ENCODE measurements around the gene EFCAB14.

Gene EFCAB14

GRCh38 chr1:46676531-46676930, 42.4 kb downstream of the EFCAB14 start:
- TF ChIP-seq, protein P1, sequence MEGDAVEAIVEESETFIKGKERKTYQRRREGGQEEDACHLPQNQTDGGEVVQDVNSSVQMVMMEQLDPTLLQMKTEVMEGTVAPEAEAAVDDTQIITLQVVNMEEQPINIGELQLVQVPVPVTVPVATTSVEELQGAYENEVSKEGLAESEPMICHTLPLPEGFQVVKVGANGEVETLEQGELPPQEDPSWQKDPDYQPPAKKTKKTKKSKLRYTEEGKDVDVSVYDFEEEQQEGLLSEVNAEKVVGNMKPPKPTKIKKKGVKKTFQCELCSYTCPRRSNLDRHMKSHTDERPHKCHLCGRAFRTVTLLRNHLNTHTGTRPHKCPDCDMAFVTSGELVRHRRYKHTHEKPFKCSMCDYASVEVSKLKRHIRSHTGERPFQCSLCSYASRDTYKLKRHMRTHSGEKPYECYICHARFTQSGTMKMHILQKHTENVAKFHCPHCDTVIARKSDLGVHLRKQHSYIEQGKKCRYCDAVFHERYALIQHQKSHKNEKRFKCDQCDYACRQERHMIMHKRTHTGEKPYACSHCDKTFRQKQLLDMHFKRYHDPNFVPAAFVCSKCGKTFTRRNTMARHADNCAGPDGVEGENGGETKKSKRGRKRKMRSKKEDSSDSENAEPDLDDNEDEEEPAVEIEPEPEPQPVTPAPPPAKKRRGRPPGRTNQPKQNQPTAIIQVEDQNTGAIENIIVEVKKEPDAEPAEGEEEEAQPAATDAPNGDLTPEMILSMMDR (IDR thresholded peaks at IDR 0.05; ENCODE audit: low read depth, low read length): no peak
- in situ Hi-C loops (cut with HindIII; ENCODE audit: low sequenced_read_pairs): no loop called here
- H3K4me3 ChIP-seq (ENCODE audit: low read depth, low read length): no peak overlapping the region
- no peak for DNase-seq (ENCODE audit: low read depth, low spot score)

- DNase-seq (ENCODE audit: low read depth, low spot score): no peak
- in situ Hi-C loops (cut with HindIII; ENCODE audit: low sequenced_read_pairs): no loop called here
- no peak overlapping the region for H3K4me3 ChIP-seq (ENCODE audit: low read depth, low read length)
- TF ChIP-seq, protein P1 (IDR thresholded peaks at IDR 0.05; ENCODE audit: low read depth, low read length): no peak
Observed at GRCh38 chr1:46675549-46676314, 43.2 kb downstream of the EFCAB14 start.

DNA sequence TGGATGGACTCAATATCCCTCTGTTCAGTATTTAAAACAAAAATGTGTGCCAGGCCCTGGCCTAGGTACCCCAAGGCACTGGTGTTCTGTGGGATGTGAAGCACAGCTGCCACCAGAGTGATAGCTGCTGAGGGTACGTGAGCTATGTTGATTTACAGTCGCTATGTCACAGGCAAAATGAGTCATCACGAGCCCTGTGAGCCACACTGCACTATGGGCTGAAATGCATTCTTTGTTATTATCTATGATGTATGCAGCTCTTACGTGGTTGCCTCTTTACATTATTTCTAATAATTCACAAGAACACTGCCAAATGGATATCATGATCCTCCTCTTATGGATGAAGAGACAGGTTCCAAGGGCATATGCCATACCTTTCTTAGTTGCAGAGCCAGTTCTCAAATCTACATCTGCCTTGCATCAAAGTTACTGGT, 45.1 kb downstream of the EFCAB14 start:
- peak; percentile 42 for DNase-seq (ENCODE audit: low read depth, low spot score)
- TF ChIP-seq, protein P1 (IDR thresholded peaks at IDR 0.05; ENCODE audit: low read depth, low read length): no peak
- H3K4me3 ChIP-seq (ENCODE audit: low read depth, low read length): no peak overlapping the region
- in situ Hi-C loops (cut with HindIII; ENCODE audit: low sequenced_read_pairs): no loop called here

- no peak overlapping the region for H3K4me3 ChIP-seq (ENCODE audit: low read depth, low read length)
- in situ Hi-C loops (cut with HindIII; ENCODE audit: low sequenced_read_pairs): no loop called here
- DNase-seq (ENCODE audit: low read depth, low spot score): no peak
- TF ChIP-seq, protein P1 (IDR thresholded peaks at IDR 0.05; ENCODE audit: low read depth, low read length): no peak
Observed at GRCh38 chr1:46672696-46673095, 46.2 kb downstream of the EFCAB14 start.

DNA sequence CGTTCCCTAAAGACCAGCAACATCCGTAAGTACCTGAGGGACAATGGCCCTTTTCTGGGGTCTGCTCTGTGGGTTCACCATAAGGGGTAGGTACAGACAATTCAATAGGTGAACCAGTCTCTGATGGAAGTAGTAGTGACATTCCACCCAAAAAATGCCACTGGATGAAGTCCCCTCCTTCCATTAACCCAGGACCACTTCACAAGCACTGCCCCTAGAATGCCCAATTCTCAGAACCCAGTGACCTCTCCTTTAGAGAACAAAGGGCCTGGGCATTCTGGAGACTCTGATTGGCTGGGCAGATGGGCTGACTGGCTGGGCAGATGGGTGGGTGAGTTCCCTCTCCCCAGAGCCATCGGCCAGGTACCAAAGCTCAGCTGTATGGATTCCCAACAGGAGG, 47.4 kb downstream of the EFCAB14 start, which contains the start of gene TEX38:
Gene TEX38 (plus strand): TSS at position 301 of the 400 bp plus-strand sequence. CDS start 81 bp downstream, at position 382.
- DNase-seq (ENCODE audit: low read depth, low spot score): no peak
- TF ChIP-seq, protein P1 (IDR thresholded peaks at IDR 0.05; ENCODE audit: low read depth, low read length): no peak

DNA sequence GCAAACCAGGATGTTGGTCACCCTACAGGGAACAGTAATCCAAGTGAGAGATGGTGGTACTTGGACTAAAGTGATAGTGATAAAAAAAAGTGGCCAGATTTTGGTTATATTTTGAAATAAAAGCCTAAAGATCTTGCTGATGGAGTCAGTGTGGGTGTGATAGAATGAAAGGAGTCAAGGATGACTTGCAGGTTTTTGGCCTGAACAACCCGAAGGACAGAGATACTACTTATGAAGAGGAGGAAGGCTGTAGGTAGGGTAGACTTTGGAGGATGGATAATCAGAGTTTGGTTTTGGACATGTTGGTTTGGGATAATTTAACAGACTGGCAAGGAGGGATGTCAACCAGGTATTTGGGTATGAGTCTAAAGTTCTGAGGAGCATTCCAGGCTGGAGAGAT, 48.8 kb downstream of the EFCAB14 start:
- no peak overlapping the region for H3K4me3 ChIP-seq (ENCODE audit: low read depth, low read length)
- DNase-seq (ENCODE audit: low read depth, low spot score): no peak
- in situ Hi-C loops (cut with HindIII; ENCODE audit: low sequenced_read_pairs): no loop called here
- TF ChIP-seq, protein P1 (IDR thresholded peaks at IDR 0.05; ENCODE audit: low read depth, low read length): no peak

More for the DNA sequence above, 47.4 kb downstream of the EFCAB14 start, which contains the start of gene TEX38:
- H3K4me3 ChIP-seq (ENCODE audit: low read depth, low read length): no peak within 1 kb of the TSS
- in situ Hi-C loops (cut with HindIII; ENCODE audit: low sequenced_read_pairs): no loop called here
